HEK293 (cell line): ENCODE data around the gene NR0B2.

Experiments
- AEBP2 ChIP-seq: fragments of 450-650 bp; formaldehyde crosslinking; IDR thresholded peaks from 2 replicates; pipeline ENCODE4 v1.5.1; 2016; ENCODE audit warnings: missing biosample characterization, missing genetic modification characterization, borderline replicate concordance
- CTCF ChIP-seq: fragments of 450-650 bp; formaldehyde crosslinking; IDR thresholded peaks from 2 replicates; pipeline ENCODE4 v1.5.1; 2016; ENCODE audit warnings: missing biosample characterization, missing genetic modification characterization
- INSM2 ChIP-seq: fragments of 450-650 bp; formaldehyde crosslinking; IDR thresholded peaks from 2 replicates; pipeline ENCODE4 v1.5.1; 2016; ENCODE audit warnings: missing biosample characterization, missing genetic modification characterization
- KLF10 ChIP-seq: fragments of 450-650 bp; IDR thresholded peaks from 2 replicates; pipeline ENCODE4 v1.5.1; 2018; ENCODE audit warnings: missing biosample characterization, mild to moderate bottlenecking, missing genetic modification characterization
- KLF16 ChIP-seq: fragments of 450-650 bp; formaldehyde crosslinking; IDR thresholded peaks from 2 replicates; pipeline ENCODE4 v1.5.1; 2017; ENCODE audit warnings: missing biosample characterization, missing genetic modification characterization
- KLF17 ChIP-seq: fragments of 450-650 bp; formaldehyde crosslinking; IDR thresholded peaks from 2 replicates; pipeline ENCODE4 v1.5.1; 2016; ENCODE audit warnings: missing biosample characterization, missing genetic modification characterization
- PRDM10 ChIP-seq: fragments of 450-650 bp; formaldehyde crosslinking; IDR thresholded peaks from 2 replicates; pipeline ENCODE4 v1.5.1; 2016; ENCODE audit warnings: missing biosample characterization, missing genetic modification characterization
- SETDB1 ChIP-seq: IDR thresholded peaks from one replicate; pipeline ENCODE4 v1.6.1; 2017; ENCODE audit warnings: mild to moderate bottlenecking, low read length, moderate library complexity, mixed read lengths; ENCODE audit not compliant: insufficient read length
- SP2 ChIP-seq: fragments of 450-650 bp; formaldehyde crosslinking; IDR thresholded peaks from 2 replicates; pipeline ENCODE4 v1.5.1; 2016; ENCODE audit warnings: missing biosample characterization, missing genetic modification characterization
- ZBTB21 ChIP-seq: fragments of 450-650 bp; formaldehyde crosslinking; IDR thresholded peaks from 2 replicates; pipeline ENCODE4 v1.5.1; 2017; ENCODE audit warnings: missing biosample characterization, missing genetic modification characterization
- ZBTB44 ChIP-seq: fragments of 450-650 bp; IDR thresholded peaks from 2 replicates; pipeline ENCODE4 v1.5.1; 2018; ENCODE audit warnings: missing biosample characterization, mild to moderate bottlenecking, missing genetic modification characterization
- ZFP37 ChIP-seq: fragments of 450-650 bp; formaldehyde crosslinking; IDR thresholded peaks from 2 replicates; pipeline ENCODE4 v1.5.1; 2016; ENCODE audit warnings: missing biosample characterization, missing genetic modification characterization
- ZIC2 ChIP-seq: fragments of 450-650 bp; formaldehyde crosslinking; IDR thresholded peaks from 2 replicates; pipeline ENCODE4 v1.5.1; 2016; ENCODE audit warnings: missing biosample characterization, missing genetic modification characterization
- ZNF132 ChIP-seq: fragments of 450-650 bp; formaldehyde crosslinking; IDR thresholded peaks from 2 replicates; pipeline ENCODE4 v1.5.1; 2017; ENCODE audit warnings: missing biosample characterization, missing genetic modification characterization, borderline replicate concordance
- ZNF133 ChIP-seq: fragments of 450-650 bp; formaldehyde crosslinking; IDR thresholded peaks from 2 replicates; pipeline ENCODE4 v1.5.1; 2016; ENCODE audit warnings: missing biosample characterization, missing genetic modification characterization
- ZNF138 ChIP-seq: fragments of 450-650 bp; formaldehyde crosslinking; IDR thresholded peaks from 2 replicates; pipeline ENCODE4 v1.5.1; 2016; ENCODE audit warnings: missing biosample characterization, missing genetic modification characterization, borderline replicate concordance
- ZNF354C ChIP-seq: fragments of 450-650 bp; formaldehyde crosslinking; IDR thresholded peaks from 2 replicates; pipeline ENCODE4 v1.5.1; 2016; ENCODE audit warnings: missing biosample characterization, missing genetic modification characterization, low read depth, borderline replicate concordance
- ZNF391 ChIP-seq: fragments of 450-650 bp; formaldehyde crosslinking; IDR thresholded peaks from 2 replicates; pipeline ENCODE4 v1.5.1; 2016; ENCODE audit warnings: low read depth, missing biosample characterization, missing genetic modification characterization, borderline replicate concordance
- ZNF416 ChIP-seq: fragments of 450-650 bp; formaldehyde crosslinking; IDR thresholded peaks from 2 replicates; pipeline ENCODE4 v1.5.1; 2016; ENCODE audit warnings: missing biosample characterization, missing genetic modification characterization
- ZNF426 ChIP-seq: fragments of 450-650 bp; formaldehyde crosslinking; IDR thresholded peaks from 2 replicates; pipeline ENCODE4 v1.5.1; 2017; ENCODE audit warnings: missing biosample characterization, missing genetic modification characterization, mild to moderate bottlenecking, inconsistent platforms, moderate library complexity
- ZNF530 ChIP-seq: fragments of 450-650 bp; formaldehyde crosslinking; IDR thresholded peaks from 2 replicates; pipeline ENCODE4 v1.5.1; 2016; ENCODE audit warnings: low read depth, missing biosample characterization, missing genetic modification characterization
- ZNF561 ChIP-seq: fragments of 450-650 bp; IDR thresholded peaks from 2 replicates; pipeline ENCODE4 v1.5.1; 2018; ENCODE audit warnings: missing biosample characterization, missing genetic modification characterization, borderline replicate concordance
- ZNF600 ChIP-seq: fragments of 450-650 bp; formaldehyde crosslinking; IDR thresholded peaks from 2 replicates; pipeline ENCODE4 v1.5.1; 2016; ENCODE audit warnings: missing biosample characterization, missing genetic modification characterization
- ZNF639 ChIP-seq: fragments of 450-650 bp; formaldehyde crosslinking; IDR thresholded peaks from 2 replicates; pipeline ENCODE4 v1.5.1; 2016; ENCODE audit warnings: missing biosample characterization, missing genetic modification characterization
- ZNF843 ChIP-seq: fragments of 450-650 bp; formaldehyde crosslinking; IDR thresholded peaks from 2 replicates; pipeline ENCODE4 v1.5.1; 2016; ENCODE audit warnings: missing biosample characterization, missing genetic modification characterization
- ZSCAN23 ChIP-seq: fragments of 450-650 bp; formaldehyde crosslinking; IDR thresholded peaks from 2 replicates; pipeline ENCODE4 v1.5.1; 2016; ENCODE audit warnings: missing biosample characterization, missing genetic modification characterization

Gene NR0B2

GRCh38 chr1:26864610-26865480, 48.9 kb downstream of the NR0B2 start (continued):
- TF ChIP-seq AEBP2 (tag by site-specific recombination) = no peak
- TF ChIP-seq ZNF530 (tag by site-specific recombination) = no peak
- TF ChIP-seq ZNF132 (tag by site-specific recombination) = no peak
- no peak for TF ChIP-seq ZNF426
- TF ChIP-seq ZSCAN23 = no peak
- TF ChIP-seq PRDM10 (tag by site-specific recombination) = peak; percentile 66; the same call in 1 of the 2 replicates
- TF ChIP-seq KLF10 = peak; percentile 48; the same call in 1 of the 2 replicates
- peak; percentile 5 for TF ChIP-seq ZBTB44 (tag by site-specific recombination)
- TF ChIP-seq CTCF (tag by site-specific recombination) = peak; percentile 76
- TF ChIP-seq INSM2 (tag by site-specific recombination) = peak; percentile 48; the same call in 1 of the 2 replicates
- TF ChIP-seq ZNF416 (tag by site-specific recombination) = no peak
- TF ChIP-seq ZFP37 (tag by site-specific recombination) = peak; percentile 84
- TF ChIP-seq ZIC2 = peak; percentile 86
- TF ChIP-seq ZNF600 (tag by site-specific recombination) = peak; percentile 97
- peak; percentile 79 for TF ChIP-seq KLF16
- TF ChIP-seq ZNF354C (tag by site-specific recombination) = no peak
- TF ChIP-seq KLF17 (tag by site-specific recombination) = peak; percentile 63
- TF ChIP-seq ZNF138 = no peak
- TF ChIP-seq ZBTB21 (tag by site-specific recombination) = no peak; the same call in 1 of the 2 replicates
- peak; percentile 95 for TF ChIP-seq ZNF391 (tag by site-specific recombination)
- peak; percentile 69 for TF ChIP-seq ZNF843 (tag by site-specific recombination)
- TF ChIP-seq SP2 = peak; percentile 100
- no peak for TF ChIP-seq SETDB1
- TF ChIP-seq ZNF133 (tag by site-specific recombination) = no peak
- peak; percentile 39; the same call in 1 of the 2 replicates for TF ChIP-seq ZNF639 (tag by site-specific recombination)
- peak; percentile 98 for TF ChIP-seq ZNF561 (tag by site-specific recombination)
